SHP77 (cell line): ENCODE measurements around the gene PRR5L.
"Not testable (repeated sequence)": the region's sequence is repeated elsewhere in the genome, so short reads cannot be mapped to it uniquely, and the experiment has no call there.

Experiments
- DNase-seq, 2 experiments: peaks; one replicate each; lab custom pipeline; 2025; lab: John Stamatoyannopoulos, UW

The PRR5L gene

GRCh38 chr11:36500315-36500721, 204.2 kb downstream of the PRR5L start:
- DNase-seq = no peak

DNA sequence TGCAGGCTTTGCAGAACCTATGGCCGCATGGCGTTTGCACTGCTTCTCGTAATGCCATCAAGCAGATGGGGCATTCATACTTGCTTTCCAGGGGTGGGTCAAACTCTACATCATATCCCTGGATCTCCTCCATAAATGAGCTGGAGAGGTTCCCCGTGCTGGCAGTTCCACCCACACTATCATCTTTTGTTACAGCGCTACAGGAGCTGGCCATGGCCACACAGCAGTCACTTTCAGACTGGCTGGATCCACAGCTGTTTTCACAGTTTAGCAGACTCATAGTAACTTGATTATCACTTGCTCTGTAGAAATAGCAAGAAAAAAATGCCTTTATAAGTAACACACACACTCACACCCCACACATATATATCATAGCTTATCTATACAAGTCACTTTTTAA, 205.1 kb downstream of the PRR5L start:
- no peak for DNase-seq

- DNase-seq = no peak
Measured at GRCh38 chr11:36507824-36508489, 211.9 kb downstream of the PRR5L start.

- no peak for DNase-seq
Measured at GRCh38 chr11:36508743-36509142, 212.7 kb downstream of the PRR5L start.

- DNase-seq = no peak
Measured at GRCh38 chr11:36509201-36509639, 213.1 kb downstream of the PRR5L start.

DNA sequence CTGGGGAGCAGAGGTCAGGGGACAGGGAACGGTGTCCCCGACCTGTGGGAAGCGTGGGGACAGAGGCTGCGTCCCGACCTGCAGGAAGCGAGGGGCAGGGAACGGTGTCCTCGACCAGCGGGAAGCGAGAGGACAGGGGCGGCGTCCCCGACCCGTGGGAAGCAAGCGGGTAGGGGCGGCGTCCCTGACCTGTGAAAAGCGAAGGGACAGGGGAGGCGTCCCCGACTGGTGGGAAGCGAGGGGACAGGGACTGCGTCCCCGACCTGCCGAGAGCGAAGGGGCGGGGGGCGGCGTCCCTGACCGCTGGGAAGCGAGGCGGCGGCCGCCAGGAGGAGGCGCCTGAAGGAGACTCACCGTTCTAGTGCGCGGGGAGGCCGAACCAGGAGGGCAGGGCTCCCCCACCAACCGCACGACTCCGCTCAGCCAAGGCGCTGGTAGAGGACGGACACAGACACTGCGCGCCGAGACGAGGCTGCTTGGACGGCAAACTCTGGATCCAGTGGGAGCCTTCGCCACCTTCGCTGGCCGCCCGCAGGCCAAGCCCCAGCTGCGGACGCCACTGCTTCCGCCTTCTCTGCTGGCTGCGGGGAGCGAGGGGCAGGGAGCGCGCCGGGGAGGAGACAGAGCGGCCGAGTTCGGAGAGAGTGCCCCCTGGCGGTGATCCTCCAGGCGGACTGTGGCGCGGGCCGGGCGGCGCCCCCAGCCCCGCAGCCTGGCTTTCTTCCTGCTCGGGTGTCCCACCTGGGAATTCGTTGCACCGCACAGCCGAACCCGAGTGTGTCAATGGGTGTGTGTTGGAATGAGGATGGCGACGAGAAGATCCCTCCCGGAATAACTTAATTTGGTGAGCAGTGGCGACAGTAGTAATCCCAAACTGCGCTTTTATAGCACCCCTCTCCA, 213.9 kb downstream of the PRR5L start, which contains the start of gene TRAF6:
TSS of gene TRAF6 (minus strand) at position 579 of the 900 bp plus-strand sequence. CDS start 8,757 bp downstream, outside the sequence.
- DNase-seq = peak; percentile 78 to 81

DNA sequence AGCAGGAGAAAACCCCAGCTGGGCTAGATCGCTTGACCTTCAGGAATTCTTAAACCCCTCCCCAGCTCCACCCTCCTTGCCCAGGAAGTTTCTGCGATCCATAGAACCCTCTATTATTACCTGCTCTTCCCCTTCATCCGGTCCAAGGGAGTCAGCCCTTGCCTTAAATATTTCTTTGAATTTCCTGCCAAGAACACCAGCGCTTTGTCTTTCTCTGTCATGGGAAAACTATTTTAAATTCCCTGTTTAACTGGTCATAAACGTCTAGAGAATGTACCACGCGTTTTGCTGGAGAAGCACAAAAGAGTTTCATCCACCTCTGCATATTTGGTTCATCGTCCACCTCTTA, 214.5 kb downstream of the PRR5L start:
- DNase-seq = no peak

- not testable (repeated sequence) for DNase-seq
Measured at GRCh38 chr11:36511062-36511461, 215.0 kb downstream of the PRR5L start.

DNA sequence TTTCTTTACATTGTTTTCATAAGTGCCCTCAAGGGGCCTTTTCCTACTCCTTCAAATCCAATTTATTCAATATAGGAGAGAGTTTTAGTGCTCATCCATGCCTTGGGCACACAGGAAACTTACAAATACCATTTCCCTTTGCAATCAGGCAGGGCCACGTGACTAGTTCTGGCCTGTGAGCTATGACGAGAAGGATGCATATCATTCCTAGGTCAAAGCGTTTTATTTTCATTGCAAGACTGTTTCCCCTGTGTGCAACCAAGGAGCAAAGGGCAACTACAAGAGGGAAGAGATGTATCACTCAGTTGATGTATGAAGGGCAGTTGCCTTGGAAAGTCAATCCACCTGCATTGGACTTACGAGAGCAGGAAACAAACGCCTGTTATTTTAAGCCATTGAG, 215.9 kb downstream of the PRR5L start:
- DNase-seq = no peak

GRCh38 chr11:36513965-36514364, 217.9 kb downstream of the PRR5L start:
- no peak for DNase-seq
